HEK293 (cell line): ENCODE data around the gene IZUMO2.

Source experiments
- CTCF ChIA-PET: fragments of 350-600 bp; formaldehyde crosslinking; extraction: SDS; loops from one replicate; lab custom pipeline; 2021; ENCODE audit warnings: antibody characterized with exemption; lab: Yijun Ruan, JAX
- POLR2A ChIA-PET: fragments of 300-600 bp; formaldehyde crosslinking; extraction: SDS; loops from one replicate; lab custom pipeline; 2020; ENCODE audit warnings: antibody characterized with exemption, inconsistent platforms; lab: Yijun Ruan, JAX
- H3K27ac ChIP-seq: fragments of 200-500 bp; sonication (Bioruptor generic); 2 replicates; pipeline ENCODE4 v1.5.1; 2014; ENCODE audit warnings: low read depth, low read length, control low read depth, inconsistent platforms; ENCODE audit errors: extremely low read depth
- H3K36me3 ChIP-seq, 2 experiments: fragments of 200-500 bp in 1 of 2; sonication (Bioruptor generic) in 1 of 2; 1 replicate in 1 of 2; 2 replicates in 1 of 2; pipeline ENCODE4 v1.5.1; 2014 to 2017; ENCODE audit warnings: inconsistent platforms in 2 of 2, low read length in 2 of 2; ENCODE audit not compliant: control insufficient read depth in 2 of 2, insufficient read depth in 1 of 2
- H3K4me1 ChIP-seq: fragments of 200-500 bp; sonication (Bioruptor generic); 2 replicates; pipeline ENCODE4 v1.5.1; 2014; ENCODE audit warnings: mild to moderate bottlenecking, low read length, inconsistent platforms; ENCODE audit not compliant: control insufficient read depth, insufficient read depth
- H3K4me3 ChIP-seq: 2 replicates; pipeline ENCODE4 v1.5.1; 2011; ENCODE audit warnings: low read depth, mild to moderate bottlenecking, control low read depth, low read length, moderate library complexity
- H3K9me3 ChIP-seq: fragments of 200-500 bp; sonication (Bioruptor generic); 2 replicates; pipeline ENCODE4 v1.5.1; 2014; ENCODE audit warnings: low read depth, low read length, inconsistent platforms; ENCODE audit not compliant: control insufficient read depth, insufficient read depth
- FEZF1 ChIP-seq: fragments of 450-650 bp; formaldehyde crosslinking; IDR thresholded peaks from 2 replicates; pipeline ENCODE4 v1.5.1; 2016; ENCODE audit warnings: missing biosample characterization, missing genetic modification characterization
- SCRT1 ChIP-seq: fragments of 450-650 bp; formaldehyde crosslinking; IDR thresholded peaks from 2 replicates; pipeline ENCODE4 v1.5.1; 2016; ENCODE audit warnings: missing biosample characterization, missing genetic modification characterization, borderline replicate concordance
- SCRT2 ChIP-seq: fragments of 450-650 bp; formaldehyde crosslinking; IDR thresholded peaks from 2 replicates; pipeline ENCODE4 v1.5.1; 2016; ENCODE audit warnings: missing biosample characterization, missing genetic modification characterization
- SP7 ChIP-seq: fragments of 450-650 bp; formaldehyde crosslinking; IDR thresholded peaks from 2 replicates; pipeline ENCODE4 v1.5.1; 2016; ENCODE audit warnings: missing biosample characterization, missing genetic modification characterization
- ZBTB21 ChIP-seq: fragments of 450-650 bp; formaldehyde crosslinking; IDR thresholded peaks from 2 replicates; pipeline ENCODE4 v1.5.1; 2017; ENCODE audit warnings: missing biosample characterization, missing genetic modification characterization
- ZNF132 ChIP-seq: fragments of 450-650 bp; formaldehyde crosslinking; IDR thresholded peaks from 2 replicates; pipeline ENCODE4 v1.5.1; 2017; ENCODE audit warnings: missing biosample characterization, missing genetic modification characterization, borderline replicate concordance
- ZNF221 ChIP-seq: fragments of 450-650 bp; formaldehyde crosslinking; IDR thresholded peaks from 2 replicates; pipeline ENCODE4 v1.5.1; 2017; ENCODE audit warnings: missing biosample characterization, missing genetic modification characterization, borderline replicate concordance
- ZNF366 ChIP-seq: fragments of 450-650 bp; formaldehyde crosslinking; conservative IDR thresholded peaks from 2 replicates; pipeline ENCODE4 v1.5.1; 2016; ENCODE audit warnings: missing biosample characterization, missing genetic modification characterization
- ZNF391 ChIP-seq: fragments of 450-650 bp; formaldehyde crosslinking; IDR thresholded peaks from 2 replicates; pipeline ENCODE4 v1.5.1; 2016; ENCODE audit warnings: low read depth, missing biosample characterization, missing genetic modification characterization, borderline replicate concordance
- ZNF521 ChIP-seq: fragments of 450-650 bp; formaldehyde crosslinking; IDR thresholded peaks from 2 replicates; pipeline ENCODE4 v1.5.1; 2017; ENCODE audit warnings: missing biosample characterization, mild to moderate bottlenecking, missing genetic modification characterization
- ZNF747 ChIP-seq: fragments of 450-650 bp; formaldehyde crosslinking; IDR thresholded peaks from 2 replicates; pipeline ENCODE4 v1.5.1; 2016; ENCODE audit warnings: missing biosample characterization, missing genetic modification characterization
- ZNF785 ChIP-seq: fragments of 450-650 bp; formaldehyde crosslinking; IDR thresholded peaks from 2 replicates; pipeline ENCODE4 v1.5.1; 2016; ENCODE audit warnings: missing biosample characterization, missing genetic modification characterization
- TF ChIP-seq, protein P1 (sequence below): fragments of 450-650 bp; formaldehyde crosslinking; IDR thresholded peaks from 2 replicates; pipeline ENCODE4 v1.5.1; 2016; ENCODE audit warnings: missing biosample characterization, missing genetic modification characterization
- TF ChIP-seq, protein P2 (sequence below): fragments of 450-650 bp; formaldehyde crosslinking; IDR thresholded peaks from 2 replicates; pipeline ENCODE4 v1.5.1; 2016; ENCODE audit warnings: missing biosample characterization, missing genetic modification characterization
- TF ChIP-seq, protein P3 (sequence below): fragments of 450-650 bp; formaldehyde crosslinking; IDR thresholded peaks from 2 replicates; pipeline ENCODE4 v1.5.1; 2016; ENCODE audit warnings: missing biosample characterization, missing genetic modification characterization
- TF ChIP-seq, protein P4 (sequence below): fragments of 450-650 bp; formaldehyde crosslinking; IDR thresholded peaks from 2 replicates; pipeline ENCODE4 v1.5.1; 2016; ENCODE audit warnings: missing biosample characterization, missing genetic modification characterization
- TF ChIP-seq, protein P5 (sequence below): fragments of 450-650 bp; formaldehyde crosslinking; IDR thresholded peaks from 2 replicates; pipeline ENCODE4 v1.5.1; 2017; ENCODE audit warnings: missing biosample characterization, missing genetic modification characterization
- TF ChIP-seq, protein P6 (sequence below): fragments of 450-650 bp; formaldehyde crosslinking; IDR thresholded peaks from 2 replicates; pipeline ENCODE4 v1.5.1; 2016; ENCODE audit warnings: missing biosample characterization, missing genetic modification characterization

Gene IZUMO2

DNA sequence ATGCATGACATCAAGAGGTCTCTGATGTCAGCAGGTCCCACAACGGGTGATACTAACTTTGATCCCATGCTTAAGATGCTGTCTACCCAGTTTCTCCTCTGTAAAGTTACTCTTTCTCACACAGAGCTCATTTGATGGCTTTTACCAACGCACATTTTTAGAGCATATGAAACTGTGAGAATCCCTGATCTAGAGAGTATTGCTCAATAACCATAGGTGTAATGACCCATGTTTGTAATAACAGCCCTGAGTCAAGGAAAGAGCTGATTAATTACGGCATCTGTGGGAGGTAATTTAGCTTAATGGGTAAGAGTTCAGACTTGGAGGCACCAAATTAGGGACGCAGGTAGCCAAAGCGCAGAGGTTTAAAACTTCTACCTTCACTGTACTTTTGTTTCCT, 18.0 kb upstream of the IZUMO2 start:
- CTCF ChIA-PET: interaction anchor here (0.6 to 1.6 kb wide), 8 partner anchors 9 to 1917 kb away, joined by 3 to 5 read pairs (median 3); partner anchors contain the start of gene MYH14
- Histone ChIP-seq H3K27ac (no peak overlapping the region), H3K4me1 (peaks cover 16% of the 10 kb centered on the region), H3K36me3 (no peaks in the 10 kb centered on the region), H3K4me3 (no peak overlapping the region), H3K9me3 (no peaks in the 10 kb centered on the region)
- TF ChIP-seq ZNF521 (no peak), SCRT2 (tag by site-specific recombination) (no peak), ZNF132 (tag by site-specific recombination) (no peak), ZNF221 (tag by site-specific recombination) (no peak), FEZF1 (no peak), ZNF747 (tag by site-specific recombination) (no peak), ZBTB21 (tag by site-specific recombination) (0 out of 2 replicates have a peak, but pooled peaks have one; percentile 18), SCRT1 (no peak), ZNF391 (tag by site-specific recombination) (no peak), SP7 (tag by site-specific recombination) (peak; percentile 70), ZNF785 (tag by site-specific recombination) (no peak), ZNF366 (0 out of 2 replicates have a peak, but pooled peaks have one; percentile 30)
- TF ChIP-seq, protein P1, sequence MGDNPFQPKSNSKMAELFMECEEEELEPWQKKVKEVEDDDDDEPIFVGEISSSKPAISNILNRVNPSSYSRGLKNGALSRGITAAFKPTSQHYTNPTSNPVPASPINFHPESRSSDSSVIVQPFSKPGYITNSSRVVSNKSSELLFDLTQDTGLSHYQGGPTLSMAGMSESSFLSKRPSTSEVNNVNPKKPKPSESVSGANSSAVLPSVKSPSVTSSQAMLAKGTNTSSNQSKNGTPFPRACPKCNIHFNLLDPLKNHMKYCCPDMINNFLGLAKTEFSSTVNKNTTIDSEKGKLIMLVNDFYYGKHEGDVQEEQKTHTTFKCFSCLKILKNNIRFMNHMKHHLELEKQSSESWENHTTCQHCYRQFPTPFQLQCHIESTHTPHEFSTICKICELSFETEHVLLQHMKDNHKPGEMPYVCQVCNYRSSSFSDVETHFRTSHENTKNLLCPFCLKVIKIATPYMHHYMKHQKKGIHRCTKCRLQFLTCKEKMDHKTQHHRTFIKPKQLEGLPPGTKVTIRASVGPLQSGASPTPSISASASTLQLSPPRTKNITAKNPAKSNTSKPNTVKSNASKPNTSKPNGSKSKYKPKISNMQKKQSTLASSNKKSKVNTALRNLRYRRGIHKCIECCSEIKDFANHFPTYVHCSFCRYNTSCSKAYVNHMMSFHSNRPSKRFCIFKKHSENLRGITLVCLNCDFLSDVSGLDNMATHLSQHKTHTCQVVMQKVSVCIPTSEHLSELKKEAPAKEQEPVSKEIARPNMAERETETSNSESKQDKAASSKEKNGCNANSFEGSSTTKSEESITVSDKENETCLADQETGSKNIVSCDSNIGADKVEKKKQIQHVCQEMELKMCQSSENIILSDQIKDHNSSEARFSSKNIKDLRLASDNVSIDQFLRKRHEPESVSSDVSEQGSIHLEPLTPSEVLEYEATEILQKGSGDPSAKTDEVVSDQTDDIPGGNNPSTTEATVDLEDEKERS: no peak
- TF ChIP-seq, protein P2, sequence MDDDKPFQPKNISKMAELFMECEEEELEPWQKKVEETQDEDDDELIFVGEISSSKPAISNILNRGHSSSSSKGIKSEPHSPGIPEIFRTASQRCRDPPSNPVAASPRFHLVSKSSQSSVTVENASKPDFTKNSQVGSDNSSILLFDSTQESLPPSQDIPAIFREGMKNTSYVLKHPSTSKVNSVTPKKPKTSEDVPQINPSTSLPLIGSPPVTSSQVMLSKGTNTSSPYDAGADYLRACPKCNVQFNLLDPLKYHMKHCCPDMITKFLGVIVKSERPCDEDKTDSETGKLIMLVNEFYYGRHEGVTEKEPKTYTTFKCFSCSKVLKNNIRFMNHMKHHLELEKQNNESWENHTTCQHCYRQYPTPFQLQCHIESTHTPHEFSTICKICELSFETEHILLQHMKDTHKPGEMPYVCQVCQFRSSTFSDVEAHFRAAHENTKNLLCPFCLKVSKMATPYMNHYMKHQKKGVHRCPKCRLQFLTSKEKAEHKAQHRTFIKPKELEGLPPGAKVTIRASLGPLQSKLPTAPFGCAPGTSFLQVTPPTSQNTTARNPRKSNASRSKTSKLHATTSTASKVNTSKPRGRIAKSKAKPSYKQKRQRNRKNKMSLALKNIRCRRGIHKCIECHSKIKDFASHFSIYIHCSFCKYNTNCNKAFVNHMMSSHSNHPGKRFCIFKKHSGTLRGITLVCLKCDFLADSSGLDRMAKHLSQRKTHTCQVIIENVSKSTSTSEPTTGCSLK (tag by site-specific recombination): no peak
- TF ChIP-seq, protein P3, sequence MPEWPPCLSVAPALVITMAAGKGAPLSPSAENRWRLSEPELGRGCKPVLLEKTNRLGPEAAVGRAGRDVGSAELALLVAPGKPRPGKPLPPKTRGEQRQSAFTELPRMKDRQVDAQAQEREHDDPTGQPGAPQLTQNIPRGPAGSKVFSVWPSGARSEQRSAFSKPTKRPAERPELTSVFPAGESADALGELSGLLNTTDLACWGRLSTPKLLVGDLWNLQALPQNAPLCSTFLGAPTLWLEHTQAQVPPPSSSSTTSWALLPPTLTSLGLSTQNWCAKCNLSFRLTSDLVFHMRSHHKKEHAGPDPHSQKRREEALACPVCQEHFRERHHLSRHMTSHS (tag by site-specific recombination): no peak
- TF ChIP-seq, protein P4, sequence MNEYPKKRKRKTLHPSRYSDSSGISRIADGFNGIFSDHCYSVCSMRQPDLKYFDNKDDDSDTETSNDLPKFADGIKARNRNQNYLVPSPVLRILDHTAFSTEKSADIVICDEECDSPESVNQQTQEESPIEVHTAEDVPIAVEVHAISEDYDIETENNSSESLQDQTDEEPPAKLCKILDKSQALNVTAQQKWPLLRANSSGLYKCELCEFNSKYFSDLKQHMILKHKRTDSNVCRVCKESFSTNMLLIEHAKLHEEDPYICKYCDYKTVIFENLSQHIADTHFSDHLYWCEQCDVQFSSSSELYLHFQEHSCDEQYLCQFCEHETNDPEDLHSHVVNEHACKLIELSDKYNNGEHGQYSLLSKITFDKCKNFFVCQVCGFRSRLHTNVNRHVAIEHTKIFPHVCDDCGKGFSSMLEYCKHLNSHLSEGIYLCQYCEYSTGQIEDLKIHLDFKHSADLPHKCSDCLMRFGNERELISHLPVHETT (tag by site-specific recombination): no peak
- TF ChIP-seq, protein P5, sequence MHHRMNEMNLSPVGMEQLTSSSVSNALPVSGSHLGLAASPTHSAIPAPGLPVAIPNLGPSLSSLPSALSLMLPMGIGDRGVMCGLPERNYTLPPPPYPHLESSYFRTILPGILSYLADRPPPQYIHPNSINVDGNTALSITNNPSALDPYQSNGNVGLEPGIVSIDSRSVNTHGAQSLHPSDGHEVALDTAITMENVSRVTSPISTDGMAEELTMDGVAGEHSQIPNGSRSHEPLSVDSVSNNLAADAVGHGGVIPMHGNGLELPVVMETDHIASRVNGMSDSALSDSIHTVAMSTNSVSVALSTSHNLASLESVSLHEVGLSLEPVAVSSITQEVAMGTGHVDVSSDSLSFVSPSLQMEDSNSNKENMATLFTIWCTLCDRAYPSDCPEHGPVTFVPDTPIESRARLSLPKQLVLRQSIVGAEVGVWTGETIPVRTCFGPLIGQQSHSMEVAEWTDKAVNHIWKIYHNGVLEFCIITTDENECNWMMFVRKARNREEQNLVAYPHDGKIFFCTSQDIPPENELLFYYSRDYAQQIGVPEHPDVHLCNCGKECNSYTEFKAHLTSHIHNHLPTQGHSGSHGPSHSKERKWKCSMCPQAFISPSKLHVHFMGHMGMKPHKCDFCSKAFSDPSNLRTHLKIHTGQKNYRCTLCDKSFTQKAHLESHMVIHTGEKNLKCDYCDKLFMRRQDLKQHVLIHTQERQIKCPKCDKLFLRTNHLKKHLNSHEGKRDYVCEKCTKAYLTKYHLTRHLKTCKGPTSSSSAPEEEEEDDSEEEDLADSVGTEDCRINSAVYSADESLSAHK (tag by site-specific recombination): no peak
- TF ChIP-seq, protein P6, sequence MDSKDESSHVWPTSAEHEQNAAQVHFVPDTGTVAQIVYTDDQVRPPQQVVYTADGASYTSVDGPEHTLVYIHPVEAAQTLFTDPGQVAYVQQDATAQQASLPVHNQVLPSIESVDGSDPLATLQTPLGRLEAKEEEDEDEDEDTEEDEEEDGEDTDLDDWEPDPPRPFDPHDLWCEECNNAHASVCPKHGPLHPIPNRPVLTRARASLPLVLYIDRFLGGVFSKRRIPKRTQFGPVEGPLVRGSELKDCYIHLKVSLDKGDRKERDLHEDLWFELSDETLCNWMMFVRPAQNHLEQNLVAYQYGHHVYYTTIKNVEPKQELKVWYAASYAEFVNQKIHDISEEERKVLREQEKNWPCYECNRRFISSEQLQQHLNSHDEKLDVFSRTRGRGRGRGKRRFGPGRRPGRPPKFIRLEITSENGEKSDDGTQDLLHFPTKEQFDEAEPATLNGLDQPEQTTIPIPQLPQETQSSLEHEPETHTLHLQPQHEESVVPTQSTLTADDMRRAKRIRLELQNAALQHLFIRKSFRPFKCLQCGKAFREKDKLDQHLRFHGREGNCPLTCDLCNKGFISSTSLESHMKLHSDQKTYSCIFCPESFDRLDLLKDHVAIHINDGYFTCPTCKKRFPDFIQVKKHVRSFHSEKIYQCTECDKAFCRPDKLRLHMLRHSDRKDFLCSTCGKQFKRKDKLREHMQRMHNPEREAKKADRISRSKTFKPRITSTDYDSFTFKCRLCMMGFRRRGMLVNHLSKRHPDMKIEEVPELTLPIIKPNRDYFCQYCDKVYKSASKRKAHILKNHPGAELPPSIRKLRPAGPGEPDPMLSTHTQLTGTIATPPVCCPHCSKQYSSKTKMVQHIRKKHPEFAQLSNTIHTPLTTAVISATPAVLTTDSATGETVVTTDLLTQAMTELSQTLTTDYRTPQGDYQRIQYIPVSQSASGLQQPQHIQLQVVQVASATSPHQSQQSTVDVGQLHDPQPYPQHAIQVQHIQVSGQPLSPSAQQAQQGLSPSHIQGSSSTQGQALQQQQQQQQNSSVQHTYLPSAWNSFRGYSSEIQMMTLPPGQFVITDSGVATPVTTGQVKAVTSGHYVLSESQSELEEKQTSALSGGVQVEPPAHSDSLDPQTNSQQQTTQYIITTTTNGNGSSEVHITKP: peak; percentile 54
- POLR2A ChIA-PET: interaction anchor here (0.5 kb wide), 1 partner anchor 12 kb away, joined by 3 read pairs; no protein-coding TSS in a partner anchor
